ENCODE data around the gene TARP.

Gene TARP

DNA sequence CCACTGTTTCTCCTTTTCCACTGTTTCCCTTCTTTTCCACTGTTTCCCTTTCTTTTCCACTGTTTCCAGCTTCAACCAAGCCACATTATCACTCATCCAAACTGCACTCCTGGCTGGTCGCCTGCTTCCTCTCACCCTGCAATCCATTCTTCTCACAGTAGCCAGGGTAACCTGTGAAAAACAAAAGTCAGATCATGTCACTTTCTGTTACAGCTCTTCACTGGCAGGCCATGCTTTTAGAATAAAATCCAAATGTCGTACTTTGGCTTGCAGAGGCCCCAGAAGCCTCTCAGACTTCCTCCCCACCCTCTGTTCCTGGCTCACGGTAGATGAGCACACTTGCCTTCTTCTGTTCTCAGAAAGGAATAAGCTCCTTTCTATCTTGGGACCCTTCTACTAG lies 61.5 kb downstream of the TARP start:
- FAIRE-seq, result no peak

DNA sequence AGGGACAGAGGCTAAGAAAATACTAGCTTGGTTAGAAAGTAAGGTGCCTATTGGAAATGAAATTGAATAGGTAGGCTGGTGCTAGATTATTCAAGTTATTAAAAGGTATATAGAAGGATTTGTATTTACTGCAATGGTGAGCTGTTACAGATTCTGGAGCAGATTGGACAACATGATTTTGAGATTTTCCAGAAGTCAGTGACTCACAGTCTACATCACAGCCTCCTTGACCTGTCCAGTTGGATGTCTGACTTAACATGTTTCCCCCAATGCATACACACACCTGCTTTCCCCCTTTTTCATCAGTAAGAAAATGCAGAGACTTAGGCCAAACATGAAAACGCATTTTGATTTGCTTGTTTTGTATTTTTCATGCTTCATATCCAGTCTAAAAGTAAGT lies 62.0 kb downstream of the TARP start:
- FAIRE-seq, result no peak
